HEK293 (cell line): ENCODE data around the gene PIGS.

Experiments
- CTCF ChIA-PET: fragments of 350-600 bp; formaldehyde crosslinking; extraction: SDS; loops from one replicate; lab custom pipeline; 2021; ENCODE audit warnings: antibody characterized with exemption; lab: Yijun Ruan, JAX
- POLR2A ChIA-PET: fragments of 300-600 bp; formaldehyde crosslinking; extraction: SDS; loops from one replicate; lab custom pipeline; 2020; ENCODE audit warnings: antibody characterized with exemption, inconsistent platforms; lab: Yijun Ruan, JAX
- H3K27ac ChIP-seq: fragments of 200-500 bp; sonication (Bioruptor generic); 2 replicates; pipeline ENCODE4 v1.5.1; 2014; ENCODE audit warnings: low read depth, low read length, control low read depth, inconsistent platforms; ENCODE audit errors: extremely low read depth
- H3K36me3 ChIP-seq, 2 experiments: fragments of 200-500 bp in 1 of 2; sonication (Bioruptor generic) in 1 of 2; 1 replicate in 1 of 2; 2 replicates in 1 of 2; pipeline ENCODE4 v1.5.1; 2014 to 2017; ENCODE audit warnings: inconsistent platforms in 2 of 2, low read length in 2 of 2; ENCODE audit not compliant: control insufficient read depth in 2 of 2, insufficient read depth in 1 of 2
- H3K4me1 ChIP-seq: fragments of 200-500 bp; sonication (Bioruptor generic); 2 replicates; pipeline ENCODE4 v1.5.1; 2014; ENCODE audit warnings: mild to moderate bottlenecking, low read length, inconsistent platforms; ENCODE audit not compliant: control insufficient read depth, insufficient read depth
- H3K4me3 ChIP-seq: 2 replicates; pipeline ENCODE4 v1.5.1; 2011; ENCODE audit warnings: low read depth, mild to moderate bottlenecking, control low read depth, low read length, moderate library complexity
- H3K9me3 ChIP-seq: fragments of 200-500 bp; sonication (Bioruptor generic); 2 replicates; pipeline ENCODE4 v1.5.1; 2014; ENCODE audit warnings: low read depth, low read length, inconsistent platforms; ENCODE audit not compliant: control insufficient read depth, insufficient read depth
- GFI1B ChIP-seq: fragments of 450-650 bp; formaldehyde crosslinking; IDR thresholded peaks from 2 replicates; pipeline ENCODE4 v1.5.1; 2016; ENCODE audit warnings: missing biosample characterization, missing genetic modification characterization
- KLF8 ChIP-seq: fragments of 450-650 bp; formaldehyde crosslinking; IDR thresholded peaks from 2 replicates; pipeline ENCODE4 v1.5.1; 2016; ENCODE audit warnings: missing biosample characterization, missing genetic modification characterization
- PRDM1 ChIP-seq: fragments of 450-650 bp; formaldehyde crosslinking; IDR thresholded peaks from 2 replicates; pipeline ENCODE4; 2016; ENCODE audit warnings: missing biosample characterization, missing genetic modification characterization
- PRDM10 ChIP-seq: fragments of 450-650 bp; formaldehyde crosslinking; IDR thresholded peaks from 2 replicates; pipeline ENCODE4 v1.5.1; 2016; ENCODE audit warnings: missing biosample characterization, missing genetic modification characterization
- PRDM6 ChIP-seq: fragments of 450-650 bp; formaldehyde crosslinking; IDR thresholded peaks from 2 replicates; pipeline ENCODE4 v1.5.1; 2017; ENCODE audit warnings: missing biosample characterization, missing genetic modification characterization
- SP2 ChIP-seq: fragments of 450-650 bp; formaldehyde crosslinking; IDR thresholded peaks from 2 replicates; pipeline ENCODE4 v1.5.1; 2016; ENCODE audit warnings: missing biosample characterization, missing genetic modification characterization
- SP3 ChIP-seq: fragments of 450-650 bp; formaldehyde crosslinking; IDR thresholded peaks from 2 replicates; pipeline ENCODE4 v1.5.1; 2016; ENCODE audit warnings: missing biosample characterization, missing genetic modification characterization
- TCF7L2 ChIP-seq: IDR thresholded peaks from 2 replicates; pipeline ENCODE4 v1.6.1; 2011; ENCODE audit warnings: low read depth, mild to moderate bottlenecking, inconsistent platforms, low read length, moderate library complexity, borderline replicate concordance
- ZBTB17 ChIP-seq: fragments of 450-650 bp; formaldehyde crosslinking; IDR thresholded peaks from 2 replicates; pipeline ENCODE4 v1.5.1; 2016; ENCODE audit warnings: missing biosample characterization, missing genetic modification characterization
- ZFP41 ChIP-seq: fragments of 450-650 bp; formaldehyde crosslinking; IDR thresholded peaks from 2 replicates; pipeline ENCODE4 v1.5.1; 2016; ENCODE audit warnings: missing biosample characterization, missing genetic modification characterization, borderline replicate concordance
- ZIC2 ChIP-seq: fragments of 450-650 bp; formaldehyde crosslinking; IDR thresholded peaks from 2 replicates; pipeline ENCODE4 v1.5.1; 2016; ENCODE audit warnings: missing biosample characterization, missing genetic modification characterization
- ZNF114 ChIP-seq: fragments of 450-650 bp; formaldehyde crosslinking; IDR thresholded peaks from 2 replicates; pipeline ENCODE4 v1.5.0; 2017; ENCODE audit warnings: missing biosample characterization, missing genetic modification characterization
- ZNF184 ChIP-seq: fragments of 450-650 bp; IDR thresholded peaks from 2 replicates; pipeline ENCODE4 v1.5.1; 2018; ENCODE audit warnings: missing biosample characterization, mild to moderate bottlenecking, missing genetic modification characterization
- ZNF302 ChIP-seq: fragments of 450-650 bp; formaldehyde crosslinking; IDR thresholded peaks from 2 replicates; pipeline ENCODE4 v1.5.1; 2016; ENCODE audit warnings: missing biosample characterization, missing genetic modification characterization, low read depth
- ZNF510 ChIP-seq: fragments of 450-650 bp; formaldehyde crosslinking; IDR thresholded peaks from 2 replicates; pipeline ENCODE4 v1.5.1; 2018; ENCODE audit warnings: mild to moderate bottlenecking, missing genetic modification characterization, missing biosample characterization; ENCODE audit not compliant: insufficient replicate concordance
- ZNF548 ChIP-seq: fragments of 450-650 bp; formaldehyde crosslinking; IDR thresholded peaks from 2 replicates; pipeline ENCODE4 v1.5.1; 2016; ENCODE audit warnings: missing biosample characterization, missing genetic modification characterization
- ZNF549 ChIP-seq: fragments of 450-650 bp; IDR thresholded peaks from 2 replicates; pipeline ENCODE4 v1.5.1; 2018; ENCODE audit warnings: missing biosample characterization, missing genetic modification characterization, mild to moderate bottlenecking, inconsistent platforms, moderate library complexity
- ZNF580 ChIP-seq: fragments of 450-650 bp; formaldehyde crosslinking; IDR thresholded peaks from 2 replicates; pipeline ENCODE4 v1.5.1; 2016; ENCODE audit warnings: missing biosample characterization, missing genetic modification characterization
- ZNF623 ChIP-seq: fragments of 450-650 bp; formaldehyde crosslinking; IDR thresholded peaks from 2 replicates; pipeline ENCODE4 v1.5.1; 2016; ENCODE audit warnings: missing biosample characterization, missing genetic modification characterization
- ZNF626 ChIP-seq: fragments of 450-650 bp; sonication (Bioruptor Pico); formaldehyde crosslinking; IDR thresholded peaks from 2 replicates; pipeline ENCODE4 v1.5.1; 2018; ENCODE audit warnings: missing biosample characterization, missing genetic modification characterization, inconsistent platforms
- ZNF645 ChIP-seq: fragments of 450-650 bp; formaldehyde crosslinking; IDR thresholded peaks from 2 replicates; pipeline ENCODE4; 2016; ENCODE audit warnings: missing biosample characterization, missing genetic modification characterization
- ZNF701 ChIP-seq: fragments of 450-650 bp; formaldehyde crosslinking; IDR thresholded peaks from 2 replicates; pipeline ENCODE4 v1.5.1; 2016; ENCODE audit warnings: missing biosample characterization, missing genetic modification characterization
- ZSCAN30 ChIP-seq: fragments of 450-650 bp; IDR thresholded peaks from 2 replicates; pipeline ENCODE4 v1.5.1; 2018; ENCODE audit warnings: missing biosample characterization, mild to moderate bottlenecking, missing genetic modification characterization, moderate library complexity
- ZXDB ChIP-seq: fragments of 450-650 bp; formaldehyde crosslinking; IDR thresholded peaks from 2 replicates; pipeline ENCODE4 v1.5.1; 2016; ENCODE audit warnings: missing biosample characterization, missing genetic modification characterization
- TF ChIP-seq, protein P1 (sequence below): fragments of 450-650 bp; formaldehyde crosslinking; IDR thresholded peaks from 2 replicates; pipeline ENCODE4 v1.5.1; 2016; ENCODE audit warnings: missing biosample characterization, missing genetic modification characterization, borderline replicate concordance

PIGS gene

DNA sequence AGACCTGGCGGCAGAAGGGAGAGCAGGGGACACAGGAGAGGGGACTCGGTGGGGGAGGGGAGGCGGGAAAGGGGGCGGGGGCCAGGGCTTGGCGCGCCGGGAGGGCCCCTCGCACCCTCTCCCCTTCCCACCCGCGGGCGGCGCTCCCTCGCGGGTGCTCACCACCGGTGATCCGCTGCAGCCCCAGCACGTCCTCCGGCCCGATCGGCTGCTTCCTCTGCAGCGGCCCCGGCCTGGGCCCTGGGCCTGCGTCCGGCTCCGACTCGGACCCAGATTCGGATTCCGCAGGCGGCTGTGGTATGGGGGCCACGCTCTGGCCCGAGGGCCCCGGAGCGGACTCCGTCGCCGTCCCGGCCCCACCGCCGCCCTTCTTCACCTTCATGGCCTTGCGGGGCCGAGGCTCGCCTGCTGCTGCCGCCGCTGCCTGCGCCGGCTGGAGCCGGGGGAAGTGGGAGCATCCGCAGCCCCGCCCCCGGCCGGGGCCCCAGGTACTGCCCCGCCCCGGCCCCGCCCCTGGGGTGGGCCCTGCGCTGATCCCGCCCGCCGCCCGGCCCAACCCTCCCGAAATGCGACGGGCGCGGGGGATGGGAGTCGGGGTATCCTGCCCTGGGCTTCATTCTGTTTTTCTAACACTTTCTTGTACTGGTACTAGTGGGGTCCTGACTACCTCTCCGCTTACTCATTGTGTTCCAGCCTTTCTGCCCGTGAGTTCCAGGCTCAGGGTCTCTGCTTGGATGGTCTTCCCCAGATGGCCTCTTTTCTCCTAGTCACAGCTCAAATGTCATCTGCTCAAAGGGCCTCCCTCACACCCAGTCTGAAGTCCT, 18.9 kb downstream of the PIGS start, which contains the start of gene UNC119:
Gene UNC119 (minus strand): TSS at position 449 of the 824 bp plus-strand sequence. CDS start 67 bp downstream, at position 382.
- Histone ChIP-seq H3K4me3 (peak within 1 kb of the TSS; percentile 74), H3K27ac (peak within 1 kb of the TSS; percentile 83; the same call in 1 of the 2 replicates), H3K9me3 (no peaks in the 10 kb centered on the region), H3K4me1 (peaks cover 14% of the 10 kb centered on the region), H3K36me3 (peaks cover 36 to 51% of the 10 kb centered on the region in 2 experiments)
- ChIA-PET POLR2A (interaction anchor here (0.7 to 8.9 kb wide), 4 partner anchors 19 to 167 kb away, joined by 3 to 68 read pairs (median 7); partner anchors contain the start of genes BLTP2, PIGS and RPL23A), CTCF (interaction anchor here (1.2 to 6.8 kb wide), 6 partner anchors 12 to 91 kb away, joined by 4 to 46 read pairs (median 11); partner anchors contain the start of genes PIGS and RSKR)
- TF ChIP-seq PRDM1 (tag by site-specific recombination): no peak
- TF ChIP-seq PRDM10: peak; percentile 69
- TF ChIP-seq SP3: peak; percentile 84
- TF ChIP-seq ZNF184 (tag by site-specific recombination): no peak
- TF ChIP-seq GFI1B (tag by site-specific recombination): no peak
- no peak for TF ChIP-seq ZNF302 (tag by site-specific recombination)
- TF ChIP-seq ZNF114 (tag by site-specific recombination): no peak
- TF ChIP-seq, protein P1, sequence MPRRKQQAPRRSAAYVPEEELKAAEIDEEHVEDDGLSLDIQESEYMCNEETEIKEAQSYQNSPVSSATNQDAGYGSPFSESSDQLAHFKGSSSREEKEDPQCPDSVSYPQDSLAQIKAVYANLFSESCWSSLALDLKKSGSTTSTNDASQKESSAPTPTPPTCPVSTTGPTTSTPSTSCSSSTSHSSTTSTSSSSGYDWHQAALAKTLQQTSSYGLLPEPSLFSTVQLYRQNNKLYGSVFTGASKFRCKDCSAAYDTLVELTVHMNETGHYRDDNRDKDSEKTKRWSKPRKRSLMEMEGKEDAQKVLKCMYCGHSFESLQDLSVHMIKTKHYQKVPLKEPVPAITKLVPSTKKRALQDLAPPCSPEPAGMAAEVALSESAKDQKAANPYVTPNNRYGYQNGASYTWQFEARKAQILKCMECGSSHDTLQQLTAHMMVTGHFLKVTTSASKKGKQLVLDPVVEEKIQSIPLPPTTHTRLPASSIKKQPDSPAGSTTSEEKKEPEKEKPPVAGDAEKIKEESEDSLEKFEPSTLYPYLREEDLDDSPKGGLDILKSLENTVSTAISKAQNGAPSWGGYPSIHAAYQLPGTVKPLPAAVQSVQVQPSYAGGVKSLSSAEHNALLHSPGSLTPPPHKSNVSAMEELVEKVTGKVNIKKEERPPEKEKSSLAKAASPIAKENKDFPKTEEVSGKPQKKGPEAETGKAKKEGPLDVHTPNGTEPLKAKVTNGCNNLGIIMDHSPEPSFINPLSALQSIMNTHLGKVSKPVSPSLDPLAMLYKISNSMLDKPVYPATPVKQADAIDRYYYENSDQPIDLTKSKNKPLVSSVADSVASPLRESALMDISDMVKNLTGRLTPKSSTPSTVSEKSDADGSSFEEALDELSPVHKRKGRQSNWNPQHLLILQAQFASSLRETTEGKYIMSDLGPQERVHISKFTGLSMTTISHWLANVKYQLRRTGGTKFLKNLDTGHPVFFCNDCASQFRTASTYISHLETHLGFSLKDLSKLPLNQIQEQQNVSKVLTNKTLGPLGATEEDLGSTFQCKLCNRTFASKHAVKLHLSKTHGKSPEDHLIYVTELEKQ (tag by site-specific recombination): no peak
- TF ChIP-seq ZNF548: no peak
- TF ChIP-seq ZNF510 (tag by site-specific recombination): no peak
- TF ChIP-seq ZNF645 (tag by site-specific recombination): no peak
- no peak for TF ChIP-seq TCF7L2
- no peak for TF ChIP-seq ZXDB (tag by site-specific recombination)
- TF ChIP-seq KLF8 (tag by site-specific recombination): peak; percentile 79
- no peak for TF ChIP-seq PRDM6 (tag by site-specific recombination)
- no peak for TF ChIP-seq ZBTB17 (tag by site-specific recombination)
- no peak for TF ChIP-seq ZFP41 (tag by site-specific recombination)
- TF ChIP-seq ZNF580 (tag by site-specific recombination): 0 out of 2 replicates have a peak, but pooled peaks have one; percentile 28
- TF ChIP-seq ZNF549 (tag by site-specific recombination): no peak
- no peak for TF ChIP-seq ZNF623 (tag by site-specific recombination)
- TF ChIP-seq ZIC2 (tag by site-specific recombination): peak; percentile 35; the same call in 1 of the 2 replicates
- peak; percentile 70 for TF ChIP-seq SP2 (tag by site-specific recombination)
- no peak for TF ChIP-seq ZNF701 (tag by site-specific recombination)
- no peak for TF ChIP-seq ZNF626 (tag by site-specific recombination)
- TF ChIP-seq ZSCAN30: peak; percentile 83
